Right renal cortex interstitium (tissue), 3 donors: Measurements from ENCODE around the gene GPX6. TPM values are rescaled to one million over a fixed set of nuclear protein-coding genes. Genes with fewer than 3 reads are reported as not detected.
"Not testable (repeated sequence)": the region's sequence is repeated elsewhere in the genome, so short reads cannot be mapped to it uniquely, and the experiment has no call there.

ENCODE experiments used
- DNase-seq, 3 donors: peaks; one replicate each; pipeline ENCODE4 v3.0.0-alpha.2; 2013; ENCODE audit warnings: low read depth in 3 of 3, low spot score in 2 of 3
- polyA plus RNA-seq, 3 donors: library from polyadenylated mRNA; unstranded; fragments of 120-200 nt; gene quantifications; one replicate each; pipeline ENCODE4 v1.2.1, GENCODE V29; 2013; ENCODE audit not compliant: insufficient read length in 3 of 3

The GPX6 gene
- polyA plus RNA-seq, 3 donors = not detected

- no peak for DNase-seq
Observed at GRCh38 chr6:28486988-28487742, 28.4 kb downstream of the GPX6 start.

DNA sequence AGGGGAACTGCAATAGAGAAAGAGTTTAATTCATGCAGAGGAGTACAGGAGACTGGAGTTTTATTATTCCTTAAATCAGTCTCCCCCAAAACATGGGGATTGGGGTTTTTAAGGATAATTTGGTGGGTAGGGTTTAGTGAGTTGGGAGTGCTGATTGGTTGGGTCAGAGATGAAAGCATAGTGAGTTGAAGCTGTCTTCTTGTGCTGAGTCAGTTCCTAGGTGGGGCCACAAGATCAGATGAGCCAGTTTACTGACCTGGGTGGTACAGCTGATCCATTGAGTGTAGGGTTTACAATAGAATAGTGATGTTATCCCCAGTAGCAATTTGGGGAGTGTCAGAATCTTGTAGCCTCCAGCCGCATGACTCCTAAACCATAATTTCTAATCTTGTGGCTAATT is 29.1 kb downstream of the GPX6 start:
- DNase-seq = no peak

GRCh38 chr6:28485482-28485881 is 30.1 kb downstream of the GPX6 start:
- DNase-seq = no peak

DNA sequence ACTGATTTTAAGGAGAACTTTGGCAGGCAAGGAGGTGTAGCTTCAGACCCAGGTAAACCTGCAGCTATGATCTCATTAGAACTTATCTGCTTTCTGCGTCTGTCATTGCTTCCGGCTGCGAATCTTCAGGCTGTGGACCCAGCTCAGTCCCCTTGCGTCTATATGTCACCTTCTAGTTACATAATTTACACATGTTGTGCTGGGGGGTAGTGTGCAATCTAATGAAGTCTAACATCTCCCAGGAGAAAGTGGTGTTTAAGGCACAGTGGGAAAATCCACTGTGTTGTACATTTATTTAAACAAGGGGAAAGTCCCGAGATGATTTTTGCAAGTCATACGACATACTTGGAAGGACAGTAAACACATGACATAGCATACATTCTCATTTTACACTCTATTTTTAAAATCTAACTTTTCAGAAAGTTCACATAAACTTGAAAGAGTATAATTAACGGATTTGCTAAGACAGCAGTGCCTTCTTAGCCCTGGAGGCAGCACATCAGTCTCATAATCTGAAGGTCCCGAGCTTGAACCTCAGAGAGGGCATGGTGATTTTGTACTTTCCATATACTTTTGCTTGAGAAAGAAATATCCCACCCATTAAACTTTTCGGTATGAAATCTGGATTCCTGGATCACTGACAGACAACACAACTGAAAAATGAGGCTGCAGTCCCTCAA is 35.2 kb downstream of the GPX6 start:
- DNase-seq = no peak

DNA sequence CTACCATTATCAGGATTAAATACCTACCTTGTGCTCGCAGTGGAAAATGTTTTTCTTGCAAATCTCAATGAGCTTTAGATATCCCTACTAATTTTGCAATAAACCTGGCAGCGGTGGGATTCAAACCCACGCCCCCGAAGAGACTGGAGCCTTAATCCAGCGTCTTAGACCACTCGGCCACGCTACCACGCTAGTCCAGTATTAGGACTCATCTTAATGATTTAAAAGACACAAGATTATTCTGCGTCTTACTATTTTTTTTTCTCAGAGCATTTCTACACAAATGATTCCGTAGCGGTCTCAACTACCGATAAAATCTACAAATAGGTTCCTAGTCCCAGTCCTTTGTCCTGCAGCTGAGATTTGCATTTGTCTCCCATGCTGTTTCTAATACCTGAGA is 37.1 kb downstream of the GPX6 start:
- no peak for DNase-seq

DNA sequence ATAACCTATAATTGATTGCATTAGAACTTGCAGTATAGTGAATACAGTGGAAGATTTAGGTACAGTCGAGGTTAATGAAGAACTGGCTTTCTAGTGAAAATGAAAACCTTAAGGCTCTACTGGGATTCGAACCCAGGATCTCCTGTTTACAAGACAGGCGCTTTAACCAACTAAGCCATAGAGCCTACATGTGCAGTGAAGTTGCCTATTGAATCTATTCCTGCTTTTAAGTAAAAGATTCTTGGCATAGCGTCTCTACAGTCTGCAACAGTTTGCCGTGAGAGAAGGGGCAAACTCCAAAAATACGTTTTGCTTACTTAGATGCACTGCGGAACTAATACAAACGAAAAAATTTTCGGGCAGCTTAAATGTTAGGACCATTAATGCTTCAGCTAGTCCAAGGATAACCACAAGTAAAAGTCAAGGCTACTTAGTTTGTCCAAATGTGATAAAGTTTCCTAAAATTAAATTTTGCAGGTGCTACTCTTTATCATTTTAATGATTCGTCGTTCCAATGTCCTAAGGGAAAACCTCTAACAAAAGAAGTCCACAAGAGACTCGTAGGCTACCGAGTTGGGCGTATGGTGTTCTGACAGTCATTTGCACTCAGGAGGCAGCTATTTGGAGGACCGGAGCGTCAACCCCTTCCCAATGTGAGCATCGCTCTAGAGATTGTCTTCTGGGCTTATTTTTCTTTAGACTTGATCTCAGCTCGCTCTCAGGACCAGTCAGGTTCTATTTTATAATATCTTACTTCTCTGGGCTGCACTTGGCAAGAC is 41.0 kb downstream of the GPX6 start:
- DNase-seq = peak in 1 of 3 donors; percentile 17

GRCh38 chr6:28469153-28469745 is 46.3 kb downstream of the GPX6 start:
- DNase-seq = not testable (repeated sequence)

DNA sequence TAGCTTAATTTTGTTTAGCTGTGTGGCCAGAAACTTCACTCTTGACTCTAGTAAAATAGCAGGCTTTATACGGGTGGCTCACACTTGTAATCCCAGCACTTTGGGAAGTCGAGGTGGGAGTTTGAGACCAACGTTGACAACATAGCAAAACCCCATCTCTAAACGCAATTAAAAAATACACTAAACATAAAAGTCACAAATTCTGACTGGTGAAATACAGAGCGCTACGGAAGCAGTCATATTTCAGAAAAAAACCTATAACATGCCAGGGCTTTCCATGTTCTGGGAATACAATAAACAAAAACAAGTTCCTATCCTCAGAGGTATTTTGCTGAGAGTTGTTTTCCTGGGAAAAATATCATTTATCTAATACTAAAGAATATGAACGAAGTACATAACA is 47.5 kb downstream of the GPX6 start:
- DNase-seq = no peak

DNA sequence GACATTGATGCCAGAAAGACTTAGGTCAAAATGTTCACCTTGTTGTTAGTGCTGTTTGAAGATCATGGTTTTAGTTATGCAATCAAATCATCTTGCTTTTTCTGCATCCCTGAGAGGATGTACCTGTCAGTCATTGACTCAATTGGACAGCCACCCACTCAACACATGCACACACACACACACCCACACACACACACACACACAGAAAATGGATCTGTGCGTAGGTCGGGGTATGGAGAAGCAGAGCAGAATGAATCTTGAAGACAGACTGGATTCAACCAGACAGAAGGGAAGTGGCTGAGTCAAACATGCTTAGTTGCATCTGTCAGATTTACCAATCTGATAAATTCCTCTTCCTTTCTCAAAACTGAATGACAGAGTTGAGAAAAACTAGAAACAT is 53.2 kb downstream of the GPX6 start:
- DNase-seq = no peak

- DNase-seq = no peak
Observed at GRCh38 chr6:28458568-28458967, 57.0 kb downstream of the GPX6 start.

Other genes starting within 250 kb of the GPX6 start
- 10 to 100 TPM; 32.8 to 40.7 (median 35.0) TPM for gene ZSCAN26, start 248.7 kb downstream of the GPX6 start, polyA plus RNA-seq
- 10 to 100 TPM in 1 of 3 donors, 1 to 10 TPM in 2; 9.6 to 10.5 (median 9.8) TPM for gene PGBD1, start 234.2 kb downstream of the GPX6 start, polyA plus RNA-seq
- 10 to 100 TPM; 10.7 to 11.9 (median 11.8) TPM for gene ZSCAN31, start 179.6 kb downstream of the GPX6 start, polyA plus RNA-seq
- 10 to 100 TPM in 1 of 3 donors, 1 to 10 TPM in 2; 9.0 to 10.5 (median 9.8) TPM for gene ZKSCAN3, start 165.8 kb downstream of the GPX6 start, polyA plus RNA-seq
- 10 to 100 TPM; 14.5 to 17.2 (median 15.5) TPM for gene ZSCAN12, start 116.0 kb downstream of the GPX6 start, polyA plus RNA-seq
- 10 to 100 TPM; 12.4 to 16.6 (median 16.1) TPM for gene ZSCAN23, start 72.3 kb downstream of the GPX6 start, polyA plus RNA-seq
- gene GPX5, start 10.1 kb upstream of the GPX6 start, polyA plus RNA-seq = not detected